HepG2 (cell line): ENCODE data around the gene SLC25A22. TPM values are rescaled to one million over a fixed set of nuclear protein-coding genes. Genes with fewer than 3 reads are reported as not detected.

Source experiments
- AKAP8 ChIP-seq: sonication (generic); formaldehyde crosslinking; IDR thresholded peaks from 2 replicates; pipeline ENCODE4 v1.5.1; 2020; ENCODE audit warnings: mild to moderate bottlenecking, missing genetic modification reagents
- ESRRA ChIP-seq: sonication (generic); formaldehyde crosslinking; IDR thresholded peaks from 2 replicates; pipeline ENCODE4 v1.5.1; 2020; ENCODE audit warnings: mild to moderate bottlenecking, low read depth, missing genetic modification reagents
- FOXO1 ChIP-seq: sonication (generic); formaldehyde crosslinking; IDR thresholded peaks from 2 replicates; pipeline ENCODE4 v1.4.0; 2020; ENCODE audit warnings: missing genetic modification reagents
- MTF1 ChIP-seq: sonication (generic); formaldehyde crosslinking; IDR thresholded peaks from 2 replicates; pipeline ENCODE4 v1.5.0; 2020; ENCODE audit warnings: missing genetic modification reagents
- MTF2 ChIP-seq: sonication (generic); formaldehyde crosslinking; IDR thresholded peaks from 2 replicates; pipeline ENCODE4 v1.5.0; 2020; ENCODE audit warnings: missing genetic modification reagents, borderline replicate concordance
- MZF1 ChIP-seq: sonication (generic); formaldehyde crosslinking; IDR thresholded peaks from 2 replicates; pipeline ENCODE4 v1.8.1; 2023; ENCODE audit warnings: mild to moderate bottlenecking, missing genetic modification reagents, borderline replicate concordance
- NFAT5 ChIP-seq: sonication (generic); formaldehyde crosslinking; IDR thresholded peaks from 2 replicates; pipeline ENCODE4 v1.4.0; 2020; ENCODE audit warnings: missing genetic modification reagents
- PAWR ChIP-seq: sonication (generic); formaldehyde crosslinking; IDR thresholded peaks from 2 replicates; pipeline ENCODE4 v1.4.0; 2020; ENCODE audit warnings: missing genetic modification reagents, mild to moderate bottlenecking, borderline replicate concordance
- PITX1 ChIP-seq: sonication (generic); formaldehyde crosslinking; IDR thresholded peaks from 2 replicates; pipeline ENCODE4 v1.5.1; 2020; ENCODE audit warnings: mild to moderate bottlenecking, missing genetic modification reagents
- RAD21 ChIP-seq: fragments of 450-650 bp; formaldehyde crosslinking; IDR thresholded peaks from 2 replicates; pipeline ENCODE4 v1.5.0; 2020; ENCODE audit warnings: mild to moderate bottlenecking
- TIGD3 ChIP-seq: sonication (generic); formaldehyde crosslinking; IDR thresholded peaks from 2 replicates; pipeline ENCODE4 v1.5.1; 2020; ENCODE audit warnings: mild to moderate bottlenecking, missing genetic modification reagents, borderline replicate concordance
- TRAFD1 ChIP-seq: sonication (generic); formaldehyde crosslinking; IDR thresholded peaks from 2 replicates; pipeline ENCODE4 v1.5.1; 2020; ENCODE audit warnings: missing genetic modification reagents, mild to moderate bottlenecking, borderline replicate concordance
- ZFP1 ChIP-seq: IDR thresholded peaks from 2 replicates; pipeline ENCODE4 v1.6.1; 2016
- ZMYM2 ChIP-seq: sonication (generic); formaldehyde crosslinking; IDR thresholded peaks from 2 replicates; pipeline ENCODE4 v1.8.0; 2022; ENCODE audit warnings: mild to moderate bottlenecking, missing genetic modification reagents
- ZNF10 ChIP-seq: sonication (generic); formaldehyde crosslinking; IDR thresholded peaks from 2 replicates; pipeline ENCODE4 v1.4.0; 2020; ENCODE audit warnings: mild to moderate bottlenecking, low read depth, missing genetic modification reagents, borderline replicate concordance
- ZNF230 ChIP-seq: sonication (generic); formaldehyde crosslinking; IDR thresholded peaks from 2 replicates; pipeline ENCODE4 v1.4.0; 2020; ENCODE audit warnings: mild to moderate bottlenecking, missing genetic modification reagents
- ZNF235 ChIP-seq: sonication (generic); formaldehyde crosslinking; IDR thresholded peaks from 2 replicates; pipeline ENCODE4 v1.8.1; 2023; ENCODE audit warnings: mild to moderate bottlenecking, missing genetic modification reagents, borderline replicate concordance
- ZNF292 ChIP-seq: sonication (generic); formaldehyde crosslinking; IDR thresholded peaks from 2 replicates; pipeline ENCODE4 v1.8.1; 2022; ENCODE audit warnings: mild to moderate bottlenecking, low read depth, missing genetic modification reagents, borderline replicate concordance
- ZNF335 ChIP-seq: sonication (generic); formaldehyde crosslinking; IDR thresholded peaks from 2 replicates; pipeline ENCODE4 v1.4.0; 2020; ENCODE audit warnings: missing genetic modification reagents
- ZNF703 ChIP-seq: sonication (generic); formaldehyde crosslinking; IDR thresholded peaks from 2 replicates; pipeline ENCODE4 v1.5.1; 2020; ENCODE audit warnings: missing genetic modification reagents, mild to moderate bottlenecking, moderate library complexity, borderline replicate concordance
- ZNF75D ChIP-seq: sonication (generic); formaldehyde crosslinking; IDR thresholded peaks from 2 replicates; pipeline ENCODE4 v1.8.1; 2023; ENCODE audit warnings: missing genetic modification reagents, mild to moderate bottlenecking, borderline replicate concordance
- polyA plus RNA-seq, 8 experiments: library from polyadenylated mRNA; depleted of rRNA in 3 of 8; stranded (reverse) in 7 of 8; unstranded in 1 of 8; fragments of >200 nt; fragmentation: Illumina TruSeq in 4 of 8; extraction: Trizol in 4 of 8; gene quantifications; 2 replicates each; pipeline versions ENCODE4 v1.2.1 to v1.2.3, GENCODE V29; 2011 to 2016; ENCODE audit warnings: low read depth in 4 of 8, missing spikeins in 1 of 8, mixed read lengths in 1 of 8; ENCODE audit not compliant: insufficient read depth in 1 of 8
- total RNA-seq, 5 experiments: library from RNA; depleted of rRNA; stranded (reverse); fragments of >200 nt; fragmentation: Illumina TruSeq; extraction: Trizol; gene quantifications; 2 replicates each; pipeline ENCODE4 v1.2.3, GENCODE V29; 2016; ENCODE audit warnings: low read depth in 1 of 5

Gene SLC25A22
- total and polyA plus RNA-seq, 2 of the 13 experiments (the other 11 are each of a cell fraction or from before 2014, with no cell fraction given) = 12.4 to 19.2 TPM

GRCh38 chr11:843818-844692 is 46.0 kb upstream of the SLC25A22 start (continued):
- TF ChIP-seq ESRRA (CRISPR knock-in tag) = no peak
- TF ChIP-seq ZNF703 (CRISPR knock-in tag) = no peak
- TF ChIP-seq MZF1 (CRISPR knock-in tag) = no peak; the same call in 1 of the 2 replicates
- no peak for TF ChIP-seq NFAT5
- peak; percentile 56; the same call in 1 of the 2 replicates for TF ChIP-seq ZNF335 (CRISPR knock-in tag)
- TF ChIP-seq ZNF10 (CRISPR knock-in tag) = no peak
- TF ChIP-seq ZNF230 = no peak; the same call in 1 of the 2 replicates
- peak; percentile 79; the same call in 1 of the 2 replicates for TF ChIP-seq ZMYM2 (CRISPR knock-in tag)
- no peak for TF ChIP-seq RAD21
- no peak for TF ChIP-seq MTF2 (CRISPR knock-in tag)
- TF ChIP-seq ZNF235 (CRISPR knock-in tag) = 0 out of 2 replicates have a peak, but pooled peaks have one; percentile 6
- no peak; the same call in 1 of the 2 replicates for TF ChIP-seq FOXO1 (CRISPR knock-in tag)
- no peak for TF ChIP-seq ZNF75D (CRISPR knock-in tag)
- no peak for TF ChIP-seq ZFP1
- TF ChIP-seq PAWR (CRISPR knock-in tag) = no peak
- no peak for TF ChIP-seq ZNF292
- TF ChIP-seq AKAP8 (CRISPR knock-in tag) = peak; percentile 96; the same call in 1 of the 2 replicates
- peak; percentile 63; the same call in 1 of the 2 replicates for TF ChIP-seq TRAFD1 (CRISPR knock-in tag)
- TF ChIP-seq MTF1 (CRISPR knock-in tag) = no peak
- TF ChIP-seq TIGD3 (CRISPR knock-in tag) = no peak; the same call in 1 of the 2 replicates
- TF ChIP-seq PITX1 (CRISPR knock-in tag) = no peak; the same call in 1 of the 2 replicates
